Left ventricle myocardium inferior (tissue), 1 donor: ENCODE measurements around the gene NGLY1. TPM values are rescaled to one million over a fixed set of nuclear protein-coding genes. Genes with fewer than 3 reads are reported as not detected.

Experiments
- DNase-seq: peaks from one replicate; pipeline ENCODE4 v3.0.0-alpha.2; 2020
- H3K27ac ChIP-seq: fragments of 200-600 bp; replicated peaks from 2 replicates; pipeline ENCODE4 v1.8.0; 2021
- H3K27me3 ChIP-seq: fragments of 200-600 bp; 2 replicates; pipeline ENCODE4 v1.8.0; 2021; ENCODE audit warnings: low read depth
- H3K36me3 ChIP-seq: fragments of 200-600 bp; 2 replicates; pipeline ENCODE4 v1.8.0; 2021
- H3K4me1 ChIP-seq: fragments of 200-600 bp; 2 replicates; pipeline ENCODE4 v1.8.0; 2021
- H3K4me3 ChIP-seq: fragments of 200-600 bp; 2 replicates; pipeline ENCODE4 v1.8.0; 2021; ENCODE audit warnings: mild to moderate bottlenecking, moderate library complexity
- H3K9me3 ChIP-seq: fragments of 200-600 bp; replicated peaks from 2 replicates; pipeline ENCODE4 v1.8.0; 2021
- intact Hi-C: fragments of 100-400 bp; cut with micrococcal nuclease; formaldehyde crosslinking; loops from one replicate; pipeline ENCODE4 v1.11.0; 2022
- total RNA-seq: library from RNA; stranded (reverse); fragmentation: NEBNext Ultra II Directional; extraction: Animal tissue kit (Norgen Biotek cat#: 25700); gene quantifications from one replicate; pipeline ENCODE4 v1.2.1, GENCODE V29; 2021
- TF ChIP-seq, protein P1 (sequence below): fragments of 200-600 bp; IDR thresholded peaks from 2 replicates; pipeline ENCODE4 v1.8.0; 2021; ENCODE audit warnings: antibody characterized with exemption, mild to moderate bottlenecking, borderline replicate concordance
- donor health status: DM: no; HTN: yes; CAD: no; lungs with severe emphysema.

Gene NGLY1
- total RNA-seq, 1 donor from 2014 or later: 27.7 TPM

DNA sequence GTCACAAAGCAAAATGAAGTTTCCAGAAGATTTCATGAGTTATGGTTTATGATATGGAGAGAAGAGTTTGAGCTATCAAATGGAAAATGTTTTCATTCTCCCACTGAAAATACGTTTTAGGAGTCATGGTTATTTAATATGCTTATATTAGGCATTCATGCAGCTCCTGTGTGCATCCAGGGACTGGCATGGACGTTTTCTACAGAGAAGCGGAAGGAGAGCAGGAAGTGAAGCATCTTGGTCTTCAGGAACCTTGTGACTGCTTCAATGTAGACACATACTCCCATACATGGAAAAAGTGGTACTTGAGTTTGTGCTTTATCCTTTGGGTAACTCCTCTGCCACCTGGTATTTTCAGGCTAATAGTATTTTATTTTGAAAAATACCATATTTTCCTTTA, 75.2 kb downstream of the NGLY1 start:
- no peak for DNase-seq
- Histone ChIP-seq H3K36me3 (no peaks in the 10 kb centered on the region), H3K4me1 (no peaks in the 10 kb centered on the region), H3K27me3 (peaks cover 32% of the 10 kb centered on the region), H3K27ac (no peak overlapping the region), H3K4me3 (no peak overlapping the region), H3K9me3 (no peaks in the 10 kb centered on the region)
- TF ChIP-seq, protein P1, sequence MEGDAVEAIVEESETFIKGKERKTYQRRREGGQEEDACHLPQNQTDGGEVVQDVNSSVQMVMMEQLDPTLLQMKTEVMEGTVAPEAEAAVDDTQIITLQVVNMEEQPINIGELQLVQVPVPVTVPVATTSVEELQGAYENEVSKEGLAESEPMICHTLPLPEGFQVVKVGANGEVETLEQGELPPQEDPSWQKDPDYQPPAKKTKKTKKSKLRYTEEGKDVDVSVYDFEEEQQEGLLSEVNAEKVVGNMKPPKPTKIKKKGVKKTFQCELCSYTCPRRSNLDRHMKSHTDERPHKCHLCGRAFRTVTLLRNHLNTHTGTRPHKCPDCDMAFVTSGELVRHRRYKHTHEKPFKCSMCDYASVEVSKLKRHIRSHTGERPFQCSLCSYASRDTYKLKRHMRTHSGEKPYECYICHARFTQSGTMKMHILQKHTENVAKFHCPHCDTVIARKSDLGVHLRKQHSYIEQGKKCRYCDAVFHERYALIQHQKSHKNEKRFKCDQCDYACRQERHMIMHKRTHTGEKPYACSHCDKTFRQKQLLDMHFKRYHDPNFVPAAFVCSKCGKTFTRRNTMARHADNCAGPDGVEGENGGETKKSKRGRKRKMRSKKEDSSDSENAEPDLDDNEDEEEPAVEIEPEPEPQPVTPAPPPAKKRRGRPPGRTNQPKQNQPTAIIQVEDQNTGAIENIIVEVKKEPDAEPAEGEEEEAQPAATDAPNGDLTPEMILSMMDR: no peak
- intact Hi-C loops: no loop called here

DNA sequence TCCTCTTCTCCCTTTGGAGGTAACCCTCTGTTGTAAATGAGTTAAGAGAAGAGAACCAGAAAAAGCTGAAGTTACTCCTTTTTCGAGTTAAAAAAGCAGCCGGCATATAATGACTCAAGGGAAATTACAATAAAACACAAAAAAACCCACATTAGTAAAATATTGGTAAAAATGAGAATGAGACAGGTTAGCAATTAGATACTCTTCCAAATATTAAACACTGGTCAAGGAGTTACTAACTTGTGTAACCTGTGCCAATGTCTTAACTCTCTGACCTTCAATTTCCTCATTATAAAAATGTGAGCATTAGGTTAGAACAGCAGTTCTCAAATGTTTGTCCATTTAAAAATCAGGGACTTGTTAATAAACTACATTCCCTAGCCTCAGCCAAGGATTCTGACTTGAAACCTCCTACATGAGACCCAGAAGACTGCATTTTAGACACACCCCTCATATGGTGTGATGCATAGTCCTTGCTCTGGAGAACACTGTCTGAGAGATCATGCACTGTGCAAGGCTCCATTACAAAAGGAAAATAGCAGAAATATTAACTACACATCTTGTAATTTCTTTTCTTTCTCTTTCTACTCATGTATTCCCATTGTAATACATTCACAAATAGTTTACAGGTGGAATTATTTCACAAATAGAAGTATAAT, 75.8 kb downstream of the NGLY1 start:
- H3K4me3 ChIP-seq: no peak overlapping the region
- H3K27ac ChIP-seq: no peak overlapping the region
- intact Hi-C loops: no loop called here
- TF ChIP-seq, protein P1: no peak
- H3K4me1 ChIP-seq: no peaks in the 10 kb centered on the region
- no peaks in the 10 kb centered on the region for H3K36me3 ChIP-seq
- no peak for DNase-seq
- peaks cover 32% of the 10 kb centered on the region for H3K27me3 ChIP-seq
- H3K9me3 ChIP-seq: no peaks in the 10 kb centered on the region

DNA sequence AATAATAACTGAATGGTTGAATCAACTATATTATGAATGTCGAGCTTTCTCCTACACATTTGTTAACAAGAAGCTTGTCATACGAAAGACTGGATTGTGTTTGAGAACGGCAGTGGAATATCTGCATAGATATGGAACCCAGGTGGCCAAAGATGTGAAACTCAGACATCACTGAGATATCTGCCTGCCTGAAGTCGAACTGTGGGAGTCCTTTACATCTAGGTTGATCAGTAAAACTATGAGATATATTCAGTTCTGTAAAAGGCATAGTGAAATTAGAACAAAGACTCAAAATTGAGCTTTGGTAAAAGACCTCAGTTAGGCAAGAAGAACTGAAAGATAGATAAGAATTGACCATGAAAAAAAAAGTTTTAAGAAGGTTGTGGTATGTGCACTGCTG, 77.0 kb downstream of the NGLY1 start:
- TF ChIP-seq, protein P1: no peak
- intact Hi-C loops: no loop called here

DNA sequence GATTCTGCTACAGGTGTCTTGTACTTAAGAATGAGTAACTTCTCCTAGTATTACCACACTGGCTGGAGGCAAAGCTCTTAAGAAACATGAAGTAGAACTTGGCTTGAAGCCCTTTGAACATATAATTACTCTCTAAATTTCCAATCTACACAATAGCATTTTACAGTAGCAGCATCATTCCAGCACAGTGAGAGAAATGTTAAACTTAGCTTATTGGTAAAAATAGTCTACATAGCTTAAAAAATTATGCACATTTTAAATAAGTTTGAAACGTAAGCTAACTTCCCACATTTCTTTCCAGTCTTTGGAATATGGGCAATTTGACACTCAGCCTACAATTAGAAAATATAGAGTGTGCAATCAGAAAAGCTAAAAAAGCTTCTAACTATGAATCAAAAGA, 85.7 kb downstream of the NGLY1 start:
- TF ChIP-seq, protein P1: no peak
- Histone ChIP-seq H3K4me1 (no peaks in the 10 kb centered on the region), H3K27ac (no peak overlapping the region), H3K4me3 (no peak overlapping the region), H3K27me3 (no peaks in the 10 kb centered on the region), H3K36me3 (no peaks in the 10 kb centered on the region), H3K9me3 (no peaks in the 10 kb centered on the region)
- DNase-seq: no peak
- intact Hi-C loops: no loop called here

More for the DNA sequence above, 77.0 kb downstream of the NGLY1 start:
- no peak overlapping the region for H3K27ac ChIP-seq
- DNase-seq: no peak
- peaks cover 32% of the 10 kb centered on the region for H3K27me3 ChIP-seq
- no peaks in the 10 kb centered on the region for H3K9me3 ChIP-seq
- no peaks in the 10 kb centered on the region for H3K36me3 ChIP-seq
- H3K4me1 ChIP-seq: no peaks in the 10 kb centered on the region
- H3K4me3 ChIP-seq: no peak overlapping the region

DNA sequence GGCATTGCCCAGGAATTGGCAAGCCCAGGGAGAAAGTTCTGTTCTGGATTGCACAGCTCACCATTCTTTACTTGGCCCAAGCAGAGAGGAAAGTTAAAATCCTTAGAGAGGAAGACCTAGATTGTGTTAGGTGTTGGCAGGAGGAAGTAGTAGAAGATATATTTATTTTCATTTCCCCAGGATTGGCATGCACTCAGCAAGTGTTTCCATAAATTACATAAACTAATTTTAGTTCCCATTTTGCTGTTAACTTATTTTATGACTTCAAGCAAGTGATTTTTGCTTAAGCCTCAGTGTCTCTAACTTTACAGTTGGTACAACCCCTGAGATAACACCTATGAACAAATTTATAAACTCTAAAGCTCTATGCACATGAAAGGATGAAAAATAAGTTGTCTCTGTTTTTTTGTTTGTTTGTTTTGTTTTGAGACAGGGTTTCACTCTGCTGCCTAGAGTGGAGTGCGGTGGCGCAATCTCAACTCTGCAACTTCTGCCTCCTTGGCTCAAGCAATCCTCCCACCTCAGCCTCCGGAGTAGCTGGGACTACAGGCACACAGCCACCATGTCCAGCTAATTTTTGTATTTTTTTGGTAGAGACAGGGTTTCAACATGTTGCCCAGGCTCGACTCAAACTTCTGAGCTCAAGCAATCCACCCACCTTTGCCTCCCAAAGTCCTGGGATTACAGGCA, 87.4 kb downstream of the NGLY1 start:
- no peak for DNase-seq
- no peaks in the 10 kb centered on the region for H3K4me1 ChIP-seq
- peaks cover 12% of the 10 kb centered on the region for H3K27me3 ChIP-seq
- intact Hi-C loops: no loop called here
- no peaks in the 10 kb centered on the region for H3K36me3 ChIP-seq
- H3K27ac ChIP-seq: no peak overlapping the region
- H3K4me3 ChIP-seq: no peak overlapping the region
- TF ChIP-seq, protein P1: no peak
- no peaks in the 10 kb centered on the region for H3K9me3 ChIP-seq
